A549 (cell line): ENCODE data around the gene RAPH1. TPM values are rescaled to one million over a fixed set of nuclear protein-coding genes. Genes with fewer than 3 reads are reported as not detected.

Experiments
- ATAC-seq, 2 experiments: fragments of 200-7000 bp in 1 of 2; fragments of >200 bp in 1 of 2; cut with Nextera tagmentation in 1 of 2; cut with Tn5 transposase in 1 of 2; 3 replicates each; pipeline versions ENCODE4 v1.8.0 to v1.9.1; 2018 to 2020; ENCODE audit warnings: mild to moderate bottlenecking in 1 of 2, moderate library complexity in 1 of 2
- CTCF ChIA-PET: fragments of 300-600 bp; sonication (Branson Sonifier 250); formaldehyde crosslinking; extraction: SDS; loops from one replicate; lab custom pipeline; 2021; ENCODE audit warnings: antibody characterized with exemption, inconsistent platforms; lab: Yijun Ruan, JAX
- POLR2A ChIA-PET: fragments of 350-600 bp; formaldehyde crosslinking; extraction: SDS; loops from one replicate; lab custom pipeline; 2021; ENCODE audit warnings: antibody characterized with exemption, inconsistent platforms; lab: Yijun Ruan, JAX
- DNase-seq, 2 experiments: peaks; one replicate each; pipeline versions ENCODE4 v3.0.0 to v3.0.0-alpha.2; 2011 to 2016; ENCODE audit warnings: low read depth in 1 of 2, low spot score in 1 of 2
- FAIRE-seq: peaks from 2 replicates; lab custom pipeline; 2011; peaks lifted over from hg19 to GRCh38; lab: Jason Lieb, UNC
- H3K27ac ChIP-seq, 2 experiments: fragments of >200 bp; sonication (Bioruptor Twin); formaldehyde crosslinking; 3 replicates each; pipeline ENCODE4 v1.5.1; 2016 to 2017
- H3K4me1 ChIP-seq: fragments of >200 bp; sonication (Bioruptor Twin); formaldehyde crosslinking; 3 replicates; pipeline ENCODE4 v1.6.1; 2016
- H3K4me2 ChIP-seq: fragments of >200 bp; sonication (Bioruptor Twin); formaldehyde crosslinking; 3 replicates; pipeline ENCODE4 v1.6.1; 2016
- H3K4me3 ChIP-seq: fragments of >200 bp; sonication (Bioruptor Twin); formaldehyde crosslinking; 3 replicates; pipeline ENCODE4 v1.5.1; 2016
- H3K9me3 ChIP-seq: fragments of >200 bp; sonication (Bioruptor Twin); formaldehyde crosslinking; 3 replicates; pipeline ENCODE4 v1.6.1; 2016
- CBX8 ChIP-seq: fragments of 200-600 bp; sonication (generic); IDR thresholded peaks from 2 replicates; pipeline ENCODE4 v1.6.1; 2016
- ELK1 ChIP-seq: fragments of 150-350 bp; IDR thresholded peaks from 2 replicates; pipeline ENCODE4 v1.6.1; 2014; ENCODE audit warnings: low read depth, mild to moderate bottlenecking, low read length
- FOSL2 ChIP-seq, 2 experiments: fragments of 450-650 bp in 1 of 2; fragments of >200 bp in 1 of 2; sonication (Bioruptor Twin) in 1 of 2; formaldehyde crosslinking; IDR thresholded peaks; 2 replicates each; pipeline versions ENCODE4 v1.5.0 to v1.6.1; 2016 to 2020; ENCODE audit warnings: mild to moderate bottlenecking in 1 of 2, moderate library complexity in 1 of 2
- GATA3 ChIP-seq: IDR thresholded peaks from 2 replicates; pipeline ENCODE4 v1.6.1; 2012; ENCODE audit warnings: borderline replicate concordance
- HMGXB4 ChIP-seq: fragments of 250-450 bp; sonication (Bioruptor Pico); IDR thresholded peaks from 2 replicates; pipeline ENCODE4 v1.5.0; 2021; ENCODE audit warnings: mild to moderate bottlenecking, moderate library complexity, borderline replicate concordance
- HOXA7 ChIP-seq: fragments of 250-450 bp; sonication (Bioruptor Pico); IDR thresholded peaks from 2 replicates; pipeline ENCODE4 v1.5.0; 2020; ENCODE audit warnings: mild to moderate bottlenecking, moderate library complexity
- JUN ChIP-seq, 2 experiments: fragments of >200 bp; sonication (Bioruptor Twin); formaldehyde crosslinking; IDR thresholded peaks; 2 replicates in 1 of 2; 3 replicates in 1 of 2; pipeline ENCODE4 v1.6.1; 2016 to 2017
- KDM5A ChIP-seq: fragments of 200-600 bp; sonication (generic); IDR thresholded peaks from 2 replicates; pipeline ENCODE4 v1.6.1; 2016; ENCODE audit warnings: antibody characterized with exemption, mild to moderate bottlenecking
- MAZ ChIP-seq: fragments of 150-350 bp; IDR thresholded peaks from 2 replicates; pipeline ENCODE4 v1.6.1; 2014; ENCODE audit warnings: antibody characterized with exemption, low read depth, low read length, borderline replicate concordance
- MYC ChIP-seq: IDR thresholded peaks from 2 replicates; pipeline ENCODE4 v1.6.1; 2012; ENCODE audit warnings: mild to moderate bottlenecking, inconsistent platforms, low read length, improper control_type of control experiment, borderline replicate concordance
- NFE2L2 ChIP-seq: fragments of 150-350 bp; conservative IDR thresholded peaks from 2 replicates; pipeline ENCODE4 v1.6.1; 2014; ENCODE audit warnings: low read length
- SREBF2 ChIP-seq: fragments of 450-650 bp; IDR thresholded peaks from 2 replicates; pipeline ENCODE4 v1.6.1; 2014; ENCODE audit warnings: mild to moderate bottlenecking, moderate library complexity
- ZNF302 ChIP-seq: fragments of 250-450 bp; sonication (Bioruptor Pico); IDR thresholded peaks from 2 replicates; pipeline ENCODE4 v1.9.0; 2021; ENCODE audit warnings: inconsistent platforms, mild to moderate bottlenecking, moderate library complexity
- WGBS: methylation state at CpG from one replicate; pipeline ENCODE4 v1.1.6; 2017; ENCODE audit errors: missing lambda C conversion rate; 5-methylcytosine and 5-hydroxymethylcytosine counted together
- polyA plus RNA-seq, 4 experiments: library from polyadenylated mRNA; depleted of rRNA in 3 of 4; stranded (reverse); fragments of >200 nt; fragmentation: RNase III in 1 of 4; extraction: RNeasy Plus Mini Kit Qiagen cat#74134 plus additional on column Dnase treatment in 1 of 4; gene quantifications; 2 replicates in 3 of 4; 3 replicates in 1 of 4; pipeline ENCODE4 v1.2.3, GENCODE V29; 2011 to 2017
- TF ChIP-seq, protein P1 (sequence below): fragments of 250-450 bp; sonication (Bioruptor Pico); IDR thresholded peaks from 2 replicates; pipeline ENCODE4 v1.5.0; 2020; ENCODE audit warnings: low read depth, mild to moderate bottlenecking, moderate library complexity
- TF ChIP-seq, protein P2 (sequence below): fragments of 200-600 bp; sonication (generic); IDR thresholded peaks from 2 replicates; pipeline ENCODE4 v1.6.1; 2016; ENCODE audit warnings: antibody characterized with exemption, mild to moderate bottlenecking, moderate library complexity
- TF ChIP-seq, protein P3 (sequence below): fragments of >200 bp; sonication (Bioruptor Twin); formaldehyde crosslinking; IDR thresholded peaks from 3 replicates; pipeline ENCODE4 v1.6.1; 2016

Gene RAPH1
- polyA plus RNA-seq, 2 of the 4 experiments (the other 2 are of a cell fraction) = 6.3 to 7.3 TPM

- no peak for TF ChIP-seq NFE2L2
- no peak for TF ChIP-seq HMGXB4
- no peak for TF ChIP-seq GATA3
Measured at GRCh38 chr2:203490391-203490790, 44.7 kb downstream of the RAPH1 start (continued).

GRCh38 chr2:203489531-203489930, 45.6 kb downstream of the RAPH1 start:
- WGBS = 93% methylated on average over 6 of the region's 6 CpGs
- POLR2A ChIA-PET = no interaction called here
- H3K9me3 ChIP-seq = no peaks in the 10 kb centered on the region
- H3K4me1 ChIP-seq = peaks cover 20% of the 10 kb centered on the region
- DNase-seq (no peak), ATAC-seq (no peak), FAIRE-seq (no peak)
- H3K27ac ChIP-seq = no peak overlapping the region
- no peak overlapping the region for H3K4me2 ChIP-seq
- no peak overlapping the region for H3K4me3 ChIP-seq
- no peak for TF ChIP-seq CBX8
- TF ChIP-seq, protein P1, sequence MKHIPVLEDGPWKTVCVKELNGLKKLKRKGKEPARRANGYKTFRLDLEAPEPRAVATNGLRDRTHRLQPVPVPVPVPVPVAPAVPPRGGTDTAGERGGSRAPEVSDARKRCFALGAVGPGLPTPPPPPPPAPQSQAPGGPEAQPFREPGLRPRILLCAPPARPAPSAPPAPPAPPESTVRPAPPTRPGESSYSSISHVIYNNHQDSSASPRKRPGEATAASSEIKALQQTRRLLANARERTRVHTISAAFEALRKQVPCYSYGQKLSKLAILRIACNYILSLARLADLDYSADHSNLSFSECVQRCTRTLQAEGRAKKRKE (CRISPR knock-in tag) = no peak
- TF ChIP-seq FOSL2 (IDR thresholded peaks at IDR 0.05) = no peak
- no peak for TF ChIP-seq FOSL2 (CRISPR knock-in tag; IDR thresholded peaks at IDR 0.05)
- no peak for TF ChIP-seq ZNF302
- TF ChIP-seq, protein P2, sequence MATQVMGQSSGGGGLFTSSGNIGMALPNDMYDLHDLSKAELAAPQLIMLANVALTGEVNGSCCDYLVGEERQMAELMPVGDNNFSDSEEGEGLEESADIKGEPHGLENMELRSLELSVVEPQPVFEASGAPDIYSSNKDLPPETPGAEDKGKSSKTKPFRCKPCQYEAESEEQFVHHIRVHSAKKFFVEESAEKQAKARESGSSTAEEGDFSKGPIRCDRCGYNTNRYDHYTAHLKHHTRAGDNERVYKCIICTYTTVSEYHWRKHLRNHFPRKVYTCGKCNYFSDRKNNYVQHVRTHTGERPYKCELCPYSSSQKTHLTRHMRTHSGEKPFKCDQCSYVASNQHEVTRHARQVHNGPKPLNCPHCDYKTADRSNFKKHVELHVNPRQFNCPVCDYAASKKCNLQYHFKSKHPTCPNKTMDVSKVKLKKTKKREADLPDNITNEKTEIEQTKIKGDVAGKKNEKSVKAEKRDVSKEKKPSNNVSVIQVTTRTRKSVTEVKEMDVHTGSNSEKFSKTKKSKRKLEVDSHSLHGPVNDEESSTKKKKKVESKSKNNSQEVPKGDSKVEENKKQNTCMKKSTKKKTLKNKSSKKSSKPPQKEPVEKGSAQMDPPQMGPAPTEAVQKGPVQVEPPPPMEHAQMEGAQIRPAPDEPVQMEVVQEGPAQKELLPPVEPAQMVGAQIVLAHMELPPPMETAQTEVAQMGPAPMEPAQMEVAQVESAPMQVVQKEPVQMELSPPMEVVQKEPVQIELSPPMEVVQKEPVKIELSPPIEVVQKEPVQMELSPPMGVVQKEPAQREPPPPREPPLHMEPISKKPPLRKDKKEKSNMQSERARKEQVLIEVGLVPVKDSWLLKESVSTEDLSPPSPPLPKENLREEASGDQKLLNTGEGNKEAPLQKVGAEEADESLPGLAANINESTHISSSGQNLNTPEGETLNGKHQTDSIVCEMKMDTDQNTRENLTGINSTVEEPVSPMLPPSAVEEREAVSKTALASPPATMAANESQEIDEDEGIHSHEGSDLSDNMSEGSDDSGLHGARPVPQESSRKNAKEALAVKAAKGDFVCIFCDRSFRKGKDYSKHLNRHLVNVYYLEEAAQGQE = no peak
- no peak for TF ChIP-seq JUN (IDR thresholded peaks at IDR 0.05)
- TF ChIP-seq MAZ = no peak
- TF ChIP-seq, protein P3, sequence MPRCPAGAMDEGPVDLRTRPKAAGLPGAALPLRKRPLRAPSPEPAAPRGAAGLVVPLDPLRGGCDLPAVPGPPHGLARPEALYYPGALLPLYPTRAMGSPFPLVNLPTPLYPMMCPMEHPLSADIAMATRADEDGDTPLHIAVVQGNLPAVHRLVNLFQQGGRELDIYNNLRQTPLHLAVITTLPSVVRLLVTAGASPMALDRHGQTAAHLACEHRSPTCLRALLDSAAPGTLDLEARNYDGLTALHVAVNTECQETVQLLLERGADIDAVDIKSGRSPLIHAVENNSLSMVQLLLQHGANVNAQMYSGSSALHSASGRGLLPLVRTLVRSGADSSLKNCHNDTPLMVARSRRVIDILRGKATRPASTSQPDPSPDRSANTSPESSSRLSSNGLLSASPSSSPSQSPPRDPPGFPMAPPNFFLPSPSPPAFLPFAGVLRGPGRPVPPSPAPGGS = no peak
- no peak for TF ChIP-seq ELK1
- no peak for TF ChIP-seq SREBF2
- no peak for TF ChIP-seq HOXA7 (CRISPR knock-in tag)
- TF ChIP-seq KDM5A = no peak
- no peak for TF ChIP-seq MYC
- CTCF ChIA-PET = interaction anchor here (1.3 kb wide), 1 partner anchor 162 kb away, joined by 6 read pairs; no protein-coding TSS in a partner anchor
